HL-60/S4 (cell line): ENCODE measurements around the gene DISP1.

Source experiments
- in situ Hi-C: fragments of 300-500 bp; cut with MboI; formaldehyde crosslinking; loops from 2 replicates; pipeline ENCODE4 v1.14.3; 2022; ENCODE audit warnings: low sequenced_read_pairs

The DISP1 gene, protein sequence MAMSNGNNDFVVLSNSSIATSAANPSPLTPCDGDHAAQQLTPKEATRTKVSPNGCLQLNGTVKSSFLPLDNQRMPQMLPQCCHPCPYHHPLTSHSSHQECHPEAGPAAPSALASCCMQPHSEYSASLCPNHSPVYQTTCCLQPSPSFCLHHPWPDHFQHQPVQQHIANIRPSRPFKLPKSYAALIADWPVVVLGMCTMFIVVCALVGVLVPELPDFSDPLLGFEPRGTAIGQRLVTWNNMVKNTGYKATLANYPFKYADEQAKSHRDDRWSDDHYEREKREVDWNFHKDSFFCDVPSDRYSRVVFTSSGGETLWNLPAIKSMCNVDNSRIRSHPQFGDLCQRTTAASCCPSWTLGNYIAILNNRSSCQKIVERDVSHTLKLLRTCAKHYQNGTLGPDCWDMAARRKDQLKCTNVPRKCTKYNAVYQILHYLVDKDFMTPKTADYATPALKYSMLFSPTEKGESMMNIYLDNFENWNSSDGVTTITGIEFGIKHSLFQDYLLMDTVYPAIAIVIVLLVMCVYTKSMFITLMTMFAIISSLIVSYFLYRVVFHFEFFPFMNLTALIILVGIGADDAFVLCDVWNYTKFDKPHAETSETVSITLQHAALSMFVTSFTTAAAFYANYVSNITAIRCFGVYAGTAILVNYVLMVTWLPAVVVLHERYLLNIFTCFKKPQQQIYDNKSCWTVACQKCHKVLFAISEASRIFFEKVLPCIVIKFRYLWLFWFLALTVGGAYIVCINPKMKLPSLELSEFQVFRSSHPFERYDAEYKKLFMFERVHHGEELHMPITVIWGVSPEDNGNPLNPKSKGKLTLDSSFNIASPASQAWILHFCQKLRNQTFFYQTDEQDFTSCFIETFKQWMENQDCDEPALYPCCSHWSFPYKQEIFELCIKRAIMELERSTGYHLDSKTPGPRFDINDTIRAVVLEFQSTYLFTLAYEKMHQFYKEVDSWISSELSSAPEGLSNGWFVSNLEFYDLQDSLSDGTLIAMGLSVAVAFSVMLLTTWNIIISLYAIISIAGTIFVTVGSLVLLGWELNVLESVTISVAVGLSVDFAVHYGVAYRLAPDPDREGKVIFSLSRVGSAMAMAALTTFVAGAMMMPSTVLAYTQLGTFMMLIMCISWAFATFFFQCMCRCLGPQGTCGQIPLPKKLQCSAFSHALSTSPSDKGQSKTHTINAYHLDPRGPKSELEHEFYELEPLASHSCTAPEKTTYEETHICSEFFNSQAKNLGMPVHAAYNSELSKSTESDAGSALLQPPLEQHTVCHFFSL (N-terminal part only)

DNA sequence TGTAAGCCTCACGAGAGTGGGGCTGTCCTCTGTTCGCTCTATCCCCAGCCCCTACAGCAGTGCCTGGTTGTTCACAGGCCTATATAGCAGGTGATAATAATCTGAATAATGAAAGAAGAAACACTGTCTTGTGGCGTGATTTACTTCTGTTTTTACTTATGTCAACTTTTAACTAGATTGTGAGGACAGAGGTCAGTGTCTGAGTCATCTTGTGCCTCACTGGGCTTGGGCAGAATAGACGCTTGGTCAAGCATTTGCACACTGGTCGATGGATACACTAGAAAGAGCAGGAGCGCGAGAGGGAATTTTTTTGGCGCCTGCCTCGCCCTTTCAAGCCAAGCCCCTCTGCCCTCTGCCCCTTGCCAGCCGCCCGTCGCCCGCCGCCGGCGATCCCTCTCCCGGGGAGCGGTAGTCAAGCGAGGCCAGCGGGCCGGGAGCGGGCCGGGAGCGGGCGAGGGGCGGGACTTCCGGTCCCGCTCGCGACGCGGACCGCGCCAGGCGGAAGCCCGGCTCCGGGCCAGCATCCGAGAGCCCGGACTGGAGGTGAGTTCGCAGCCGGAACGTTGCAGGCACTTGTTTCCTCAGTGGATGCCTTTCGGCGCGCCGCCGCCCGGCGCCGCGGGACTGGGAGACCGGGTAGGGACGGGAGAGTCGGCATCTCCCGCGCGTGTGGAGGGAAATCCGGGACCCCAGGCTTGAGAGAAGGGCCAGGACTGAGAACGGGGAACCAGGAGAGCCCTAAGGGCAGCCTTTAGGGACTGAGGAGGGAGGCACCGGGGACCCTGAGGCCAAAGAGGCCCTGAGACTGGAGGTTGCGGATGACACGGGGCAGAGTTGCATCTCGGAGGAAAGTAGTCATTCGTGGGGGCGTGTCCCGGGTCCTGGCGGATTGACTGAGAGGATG, at the start of gene DISP1:
Gene DISP1, plus strand, starts transcription at position 504 of the 904 bp plus-strand sequence. CDS start 127,785 bp downstream, outside the sequence.
- in situ Hi-C loops = no loop called here

DNA sequence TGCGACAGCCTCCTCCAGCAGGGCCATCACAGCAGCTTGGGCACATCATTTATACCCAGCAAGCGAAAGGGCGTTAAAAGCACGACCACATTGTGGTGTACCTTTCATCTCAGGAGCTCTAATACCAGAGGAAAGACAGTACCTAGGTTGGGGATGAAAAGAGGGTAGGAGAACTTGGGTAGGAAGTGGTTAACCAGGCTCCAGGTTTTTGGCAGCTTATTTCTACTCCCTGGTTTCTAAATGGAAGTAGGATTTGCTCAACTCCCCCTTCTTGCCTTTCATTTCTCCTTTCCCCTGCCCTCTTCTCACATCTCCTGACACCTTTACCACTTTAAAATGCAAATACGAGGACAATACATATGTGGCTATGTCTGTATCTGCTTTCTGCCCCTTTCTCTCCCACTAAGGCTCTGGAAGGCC, 47.7 kb upstream of the DISP1 start:
- in situ Hi-C loops = no loop called here

DNA sequence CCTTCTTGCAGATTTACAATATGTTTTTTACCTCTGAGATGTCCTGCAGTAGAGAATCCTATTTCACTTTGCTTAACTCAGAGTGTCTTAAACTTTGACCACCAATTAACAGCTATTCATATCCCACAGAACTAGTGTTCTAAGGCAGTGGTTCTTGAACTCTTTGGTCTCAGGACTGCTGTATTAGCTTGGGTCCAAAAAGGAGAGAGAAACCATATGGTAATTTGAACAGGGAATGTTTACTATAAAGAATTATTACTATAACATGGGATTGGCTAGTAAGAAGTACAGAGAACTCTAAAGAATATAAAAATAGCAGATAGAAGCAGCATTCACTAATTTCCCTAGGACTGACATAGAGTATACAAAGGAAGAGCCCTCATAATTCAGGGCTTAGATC, 46.2 kb upstream of the DISP1 start:
- in situ Hi-C loops = no loop called here

DNA sequence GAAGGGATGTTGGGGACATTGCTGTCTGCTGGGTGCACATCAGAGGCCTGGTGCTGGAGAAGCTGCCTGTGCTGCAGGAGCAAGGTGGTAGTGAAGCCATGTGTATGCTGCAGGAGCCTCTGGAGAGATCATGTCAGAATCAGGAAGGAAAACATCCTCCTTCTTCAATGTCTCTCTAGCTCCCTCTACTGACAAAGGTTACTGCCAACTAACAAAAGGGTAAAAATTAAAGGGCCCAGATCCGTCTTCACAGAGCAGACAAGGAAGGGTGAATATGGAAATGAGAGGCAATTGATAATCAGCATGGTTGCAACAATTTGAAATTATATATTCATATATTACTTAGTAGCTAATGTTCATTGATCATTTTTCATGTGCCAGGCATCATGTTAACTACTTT, 45.7 kb upstream of the DISP1 start:
- in situ Hi-C loops = no loop called here

DNA sequence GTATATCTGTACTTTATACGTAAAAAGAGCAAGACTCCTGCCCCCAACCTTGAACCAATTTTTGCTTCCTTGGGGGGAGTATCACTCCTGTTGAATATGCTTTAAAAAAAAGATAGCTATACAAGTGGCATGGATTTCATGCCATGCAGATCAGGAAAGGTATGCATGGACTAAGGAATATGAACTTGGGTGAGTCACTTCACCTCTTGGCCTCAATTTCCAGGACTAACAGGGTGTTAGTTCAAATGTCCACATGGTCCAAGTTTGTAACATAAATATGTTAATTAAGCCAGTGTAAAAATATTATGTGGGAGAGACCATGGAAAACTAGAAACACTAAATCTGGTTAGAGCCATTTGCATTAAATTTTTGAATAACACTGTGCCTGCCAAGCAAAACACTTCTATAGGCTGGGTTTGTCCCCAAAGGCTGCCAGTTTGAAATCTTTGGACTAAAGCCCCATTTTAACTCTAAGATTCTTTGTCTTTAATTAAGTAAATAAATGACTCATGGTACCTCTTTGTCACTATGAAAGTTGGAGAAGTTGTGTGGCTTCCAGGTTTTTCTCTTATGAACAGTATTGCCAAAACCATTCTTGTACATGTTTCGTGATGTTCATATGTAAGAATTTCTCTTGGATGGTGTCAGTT, 44.7 kb upstream of the DISP1 start:
- in situ Hi-C loops = no loop called here

DNA sequence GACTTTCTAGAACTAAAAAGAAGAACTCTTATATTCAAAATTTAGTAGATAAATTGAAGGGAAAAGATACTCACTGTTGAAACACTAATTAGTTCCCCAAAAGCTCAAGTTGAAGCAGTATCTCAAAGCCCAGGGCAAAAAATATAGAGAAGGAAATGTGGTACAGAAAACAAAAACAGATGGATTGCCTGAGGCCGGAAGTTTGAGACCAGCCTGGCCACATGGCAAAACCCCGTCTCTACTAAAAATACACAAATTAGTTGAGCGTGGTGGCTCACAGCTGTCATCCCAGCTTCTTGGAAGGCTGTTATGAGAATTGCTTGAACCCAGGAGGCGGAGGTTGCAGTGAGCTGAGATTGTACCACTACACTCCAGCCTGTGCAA, 41.9 kb upstream of the DISP1 start:
- in situ Hi-C loops = no loop called here

DNA sequence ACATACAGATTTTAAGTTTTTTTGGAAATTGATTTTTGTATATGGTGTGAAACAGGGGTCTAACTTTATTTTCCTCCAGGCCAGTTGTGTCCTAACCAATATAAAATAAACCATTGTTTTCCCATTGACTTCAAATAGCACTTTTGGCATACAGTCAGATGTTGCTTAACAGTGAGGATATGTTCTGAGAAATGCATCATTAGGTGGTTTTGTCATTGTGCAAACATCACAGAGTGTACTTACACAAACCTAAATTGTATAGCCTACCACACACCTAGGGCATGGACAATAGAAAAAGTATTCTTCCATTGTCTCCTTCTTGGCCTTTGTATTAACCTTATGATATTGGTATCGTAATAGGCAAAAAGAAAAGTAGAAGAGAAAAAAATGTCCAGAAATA, 37.4 kb upstream of the DISP1 start:
- in situ Hi-C loops = loop anchor here (25.0 kb wide), 1 partner anchor 310 kb away; no protein-coding TSS in a partner anchor

DNA sequence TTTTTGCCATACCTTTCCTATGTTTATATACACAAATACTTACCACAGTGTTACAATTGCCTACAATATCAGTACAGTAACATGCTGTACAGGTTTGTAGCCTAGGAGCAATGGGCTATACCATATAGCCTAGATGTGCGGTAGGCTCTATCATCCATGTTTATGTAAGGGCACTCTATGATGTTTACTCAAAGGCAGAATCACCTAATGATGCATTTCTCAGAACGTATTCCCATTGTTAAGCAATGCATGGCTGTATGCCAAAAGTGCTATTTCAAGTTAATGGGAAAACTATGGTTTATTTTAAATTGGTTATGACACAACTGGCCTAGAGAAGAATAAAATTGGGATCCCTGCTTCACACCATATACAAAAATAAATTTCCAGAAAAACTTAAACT, 36.9 kb upstream of the DISP1 start:
- in situ Hi-C loops = loop anchor here (25.0 kb wide), 1 partner anchor 309 kb away; no protein-coding TSS in a partner anchor

DNA sequence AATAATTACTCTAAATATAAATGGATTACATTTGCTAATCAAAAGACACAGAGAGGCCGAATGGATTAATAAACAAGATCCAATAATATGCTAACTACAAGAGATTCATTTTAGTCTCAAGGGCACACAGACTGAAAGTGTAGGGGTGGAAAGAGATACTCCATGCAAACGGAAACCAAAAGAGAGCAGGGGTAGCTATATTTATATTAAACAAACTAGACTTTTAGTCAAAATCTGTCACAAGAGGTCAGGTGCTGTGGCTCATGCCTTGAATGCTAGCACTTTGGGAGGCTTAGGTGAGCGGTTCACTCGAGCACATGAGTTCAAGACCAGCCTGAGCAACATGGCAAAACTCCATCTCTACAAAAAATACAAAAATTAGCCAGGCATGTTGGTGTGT, 33.6 kb upstream of the DISP1 start:
- in situ Hi-C loops = loop anchor here (25.0 kb wide), 1 partner anchor 306 kb away; no protein-coding TSS in a partner anchor

DNA sequence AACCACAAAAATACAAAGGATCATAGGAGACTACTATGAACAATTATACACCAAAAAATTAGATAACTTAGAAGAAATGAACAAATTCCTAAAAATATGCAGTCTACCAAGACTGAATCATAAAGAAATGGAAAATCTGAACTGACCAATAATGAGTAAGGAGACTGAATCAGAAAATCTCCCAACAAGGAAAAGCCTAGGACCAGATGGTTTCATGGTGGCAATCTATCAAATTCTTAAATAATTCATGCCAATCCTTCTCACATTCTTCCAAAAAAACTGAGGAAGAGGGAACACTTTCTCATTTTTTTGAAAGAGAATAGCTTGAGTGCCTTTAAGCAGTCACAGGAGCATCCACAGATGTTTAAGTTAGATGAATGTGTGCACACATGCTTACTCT, 31.8 kb upstream of the DISP1 start:
- in situ Hi-C loops = loop anchor here (25.0 kb wide), 1 partner anchor 304 kb away; no protein-coding TSS in a partner anchor

DNA sequence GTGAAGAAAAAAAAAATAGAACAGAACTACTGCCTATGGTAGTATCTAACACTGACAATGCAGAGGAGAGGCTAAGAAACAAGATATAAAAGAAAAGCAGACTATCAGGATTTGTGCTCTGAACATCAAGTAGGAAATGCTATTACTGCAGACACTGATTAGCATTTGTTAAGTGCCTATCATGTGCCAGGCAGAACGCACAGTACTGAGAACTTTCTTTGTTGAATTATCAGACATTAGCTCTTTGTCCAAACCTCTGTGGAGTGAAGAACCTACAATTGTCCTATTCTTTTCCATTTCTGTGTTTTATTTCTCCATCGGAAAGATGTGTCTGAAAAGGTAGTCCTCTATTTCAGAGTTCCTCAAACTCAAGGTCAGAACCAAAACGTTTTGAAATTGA, 30.5 kb upstream of the DISP1 start:
- in situ Hi-C loops = loop anchor here (25.0 kb wide), 1 partner anchor 303 kb away; no protein-coding TSS in a partner anchor

DNA sequence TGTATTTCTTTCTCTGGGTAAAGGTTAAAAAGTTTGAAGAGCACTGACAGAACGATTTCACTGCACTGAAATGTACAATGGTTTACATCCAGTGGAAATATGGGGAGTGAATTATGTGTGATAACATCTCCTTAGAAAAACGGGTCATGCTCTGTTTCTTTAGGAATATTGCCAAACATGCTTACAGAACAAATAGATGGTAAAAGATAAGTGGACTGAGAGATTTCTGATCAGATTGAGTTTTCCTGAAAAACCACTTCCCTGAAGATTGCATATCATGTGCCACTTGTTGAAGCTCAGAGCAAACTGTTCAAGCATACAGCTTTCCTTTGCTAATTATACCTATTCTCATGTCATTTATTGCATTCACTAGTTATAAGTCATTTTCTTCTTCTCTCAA, 29.9 kb upstream of the DISP1 start:
- in situ Hi-C loops = loop anchor here (25.0 kb wide), 1 partner anchor 302 kb away; no protein-coding TSS in a partner anchor

DNA sequence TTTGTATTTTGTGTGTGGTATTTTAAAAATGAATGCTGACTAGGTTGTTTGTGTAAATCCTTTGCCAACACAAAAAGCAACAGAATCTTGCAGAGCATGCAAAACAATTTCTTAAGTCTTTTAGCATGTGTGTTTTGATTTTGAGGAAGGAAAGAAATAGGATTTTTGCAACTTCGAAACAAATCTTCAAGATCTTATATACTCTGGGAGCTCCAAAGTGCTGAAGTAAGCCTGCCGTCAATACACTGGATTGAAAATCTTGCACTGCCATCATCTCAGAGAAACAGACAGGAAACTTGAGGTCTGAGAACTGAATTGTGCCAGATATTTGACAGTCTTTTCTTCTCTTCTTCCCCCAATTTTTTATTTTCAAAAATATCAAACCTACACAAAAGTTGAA, 29.3 kb upstream of the DISP1 start:
- in situ Hi-C loops = loop anchor here (25.0 kb wide), 1 partner anchor 302 kb away; no protein-coding TSS in a partner anchor

DNA sequence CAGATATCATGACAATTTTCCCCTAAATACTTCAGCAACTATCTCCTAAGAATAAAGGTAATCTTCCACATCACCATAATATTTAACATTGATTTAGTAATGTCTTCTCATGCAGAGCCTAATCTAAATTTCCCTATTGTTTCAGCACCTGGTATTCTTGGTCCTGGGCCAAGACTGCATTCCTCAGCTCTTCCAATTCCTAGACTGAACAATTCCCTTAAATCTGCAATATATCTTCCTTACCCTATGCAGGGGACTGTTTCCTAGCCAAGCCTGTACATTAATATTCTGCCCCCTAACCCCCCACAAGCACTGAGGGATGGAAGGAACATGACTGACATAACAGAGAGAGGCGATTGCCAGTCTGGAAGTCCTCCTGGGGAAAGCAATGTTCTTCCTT, 28.7 kb upstream of the DISP1 start:
- in situ Hi-C loops = loop anchor here (25.0 kb wide), 1 partner anchor 301 kb away; no protein-coding TSS in a partner anchor

DNA sequence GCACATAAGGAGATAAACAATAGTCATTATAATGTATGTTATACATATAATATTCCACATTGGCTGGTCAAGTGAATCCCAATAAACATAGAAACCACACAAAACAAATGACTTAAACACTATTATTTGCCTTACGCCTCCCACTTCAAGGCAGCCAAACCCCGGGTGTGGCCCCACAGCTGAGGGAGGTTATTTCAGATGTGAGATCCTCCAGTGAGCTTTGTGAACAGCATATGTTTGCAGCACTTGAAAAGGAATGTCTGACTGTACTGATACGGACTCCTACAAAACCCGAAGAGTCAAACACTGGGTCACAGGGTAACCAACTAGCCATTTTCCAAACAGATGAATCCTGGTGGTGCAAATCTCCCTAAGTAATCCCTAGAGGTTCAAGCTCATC, 27.1 kb upstream of the DISP1 start:
- in situ Hi-C loops = loop anchor here (25.0 kb wide), 1 partner anchor 300 kb away; no protein-coding TSS in a partner anchor

DNA sequence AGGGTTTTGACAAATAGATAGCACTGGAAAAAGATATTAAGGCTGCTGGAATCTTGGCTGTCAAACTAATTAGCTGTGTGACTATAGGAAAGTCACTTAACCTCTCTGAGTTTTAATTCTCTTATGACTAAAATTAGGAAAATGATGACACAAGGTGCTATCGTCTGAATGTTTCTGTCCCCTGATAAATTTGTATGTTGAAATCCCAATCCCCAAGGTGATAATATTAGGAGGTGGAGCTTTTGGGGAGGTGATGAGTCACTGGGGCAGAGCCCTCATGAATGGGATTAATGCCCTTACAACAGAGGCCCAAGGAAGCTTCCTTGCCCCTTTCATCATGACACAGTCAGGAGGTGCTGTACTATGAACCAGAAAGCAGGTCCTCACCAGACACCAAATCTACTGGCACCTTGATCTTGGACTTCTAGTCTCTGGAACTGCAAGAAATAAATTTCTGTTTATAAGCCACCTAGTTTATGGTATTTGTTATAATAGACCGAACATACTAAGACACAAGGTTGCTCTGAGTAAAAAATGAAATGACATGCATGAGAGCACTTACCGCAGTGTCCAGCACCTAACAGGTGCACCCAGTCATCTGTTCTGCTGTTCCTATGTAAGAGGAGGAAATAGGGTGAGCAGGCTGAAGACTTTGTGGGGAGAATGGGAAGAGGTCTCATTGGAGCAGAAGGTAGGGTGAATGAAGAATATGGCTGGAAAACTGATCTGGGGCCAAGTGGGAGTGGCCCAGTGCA, 26.3 kb upstream of the DISP1 start:
- in situ Hi-C loops = loop anchor here (25.0 kb wide), 1 partner anchor 299 kb away; no protein-coding TSS in a partner anchor

DNA sequence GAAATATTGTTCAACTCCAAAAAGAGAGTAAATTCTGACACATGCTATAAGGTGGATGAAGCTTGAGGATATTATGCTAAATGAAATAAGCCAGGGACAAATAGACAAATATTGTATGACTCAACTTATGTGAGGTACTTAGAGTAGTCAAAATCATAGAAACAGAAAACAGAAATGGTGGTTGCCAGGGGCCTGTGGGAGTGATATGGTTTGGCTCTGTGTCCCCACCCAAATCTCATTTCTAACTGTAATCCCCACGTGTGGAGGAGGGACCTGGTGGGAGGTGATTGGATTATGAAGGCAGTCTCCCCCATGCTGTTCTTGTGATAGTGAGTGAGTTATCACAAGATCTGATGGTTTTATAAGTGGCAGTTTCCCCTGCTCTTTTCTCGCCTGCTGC, 24.7 kb upstream of the DISP1 start:
- in situ Hi-C loops = loop anchor here (25.0 kb wide), 1 partner anchor 297 kb away; no protein-coding TSS in a partner anchor

DNA sequence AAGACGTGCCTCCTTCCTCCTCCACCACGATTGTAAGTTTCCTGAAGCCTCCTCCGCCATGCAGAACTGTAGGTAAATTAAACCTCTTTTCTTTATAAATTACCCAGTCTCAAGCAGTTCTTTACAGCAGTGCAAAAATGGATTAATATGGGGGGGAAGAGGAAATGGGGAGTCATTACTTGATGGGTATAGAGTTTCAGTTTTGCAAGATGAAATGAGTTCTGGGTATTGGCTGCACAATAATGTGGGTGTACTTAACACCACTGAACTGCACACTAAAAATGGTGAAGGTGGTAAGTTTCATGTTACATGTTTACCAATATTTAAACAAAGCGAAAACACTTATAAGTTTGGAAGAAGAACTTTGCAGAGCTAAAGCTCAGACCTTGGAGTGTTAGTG, 24.3 kb upstream of the DISP1 start:
- in situ Hi-C loops = loop anchor here (25.0 kb wide), 1 partner anchor 297 kb away; no protein-coding TSS in a partner anchor
